Spleen (tissue), 13 donors: ENCODE measurements around the gene ASTN1. TPM values are rescaled to one million over a fixed set of nuclear protein-coding genes. Genes with fewer than 3 reads are reported as not detected.

ENCODE experiments used
- DNase-seq: peaks from one replicate; pipeline ENCODE4 v3.0.0-alpha.2; 2020
- H3K27ac ChIP-seq, 8 donors: fragments of 200-600 bp; sonication (generic) in 7 of 8; 1 replicate in 4 of 8; 2 replicates in 4 of 8; pipeline versions ENCODE4 v1.5.0 to v1.8.0; 2016 to 2021; ENCODE audit warnings: inconsistent platforms in 4 of 8, mild to moderate bottlenecking in 4 of 8, moderate library complexity in 1 of 8
- H3K27me3 ChIP-seq, 7 donors: fragments of 200-600 bp; sonication (generic) in 6 of 7; replicated peaks in 1 of 7; 1 replicate in 4 of 7; 2 replicates in 3 of 7; pipeline versions ENCODE4 v1.5.0 to v1.8.0; 2016 to 2021; ENCODE audit warnings: inconsistent platforms in 3 of 7, mild to moderate bottlenecking in 1 of 7
- H3K36me3 ChIP-seq, 6 donors: fragments of 200-600 bp; sonication (generic) in 5 of 6; 1 replicate in 4 of 6; 2 replicates in 2 of 6; pipeline versions ENCODE4 v1.5.0 to v1.8.0; 2016 to 2021; ENCODE audit warnings: inconsistent platforms in 2 of 6
- H3K4me1 ChIP-seq, 6 donors: fragments of 200-600 bp; sonication (generic) in 5 of 6; 1 replicate in 3 of 6; 2 replicates in 3 of 6; pipeline versions ENCODE4 v1.5.0 to v1.8.0; 2016 to 2021; ENCODE audit warnings: inconsistent platforms in 3 of 6
- H3K4me3 ChIP-seq, 8 donors: fragments of 200-600 bp; sonication (generic) in 7 of 8; 1 replicate in 4 of 8; 2 replicates in 4 of 8; pipeline versions ENCODE4 v1.5.0 to v1.8.0; 2016 to 2021; ENCODE audit warnings: inconsistent platforms in 4 of 8, mild to moderate bottlenecking in 4 of 8, moderate library complexity in 2 of 8
- H3K9me3 ChIP-seq, 8 donors: fragments of 200-600 bp; sonication (generic) in 7 of 8; 1 replicate in 4 of 8; 2 replicates in 4 of 8; pipeline versions ENCODE4 v1.5.0 to v1.8.0; 2016 to 2021; ENCODE audit warnings: inconsistent platforms in 4 of 8
- CTCF ChIP-seq, 11 experiments: fragments of 200-600 bp in 7 of 11; fragments of 450-650 bp in 4 of 11; sonication (generic) in 4 of 11; IDR thresholded peaks in 8 of 11; conservative IDR thresholded peaks in 3 of 11; 1 replicate in 7 of 11; 2 replicates in 4 of 11; pipeline versions ENCODE4 v1.4.0 to v1.8.0; 2016 to 2021; ENCODE audit warnings: antibody characterized with exemption in 11 of 11, inconsistent platforms in 4 of 11, mild to moderate bottlenecking in 1 of 11
- POLR2A ChIP-seq, 3 donors: fragments of 450-650 bp; IDR thresholded peaks; one replicate each; pipeline ENCODE4 v1.5.1; 2017; ENCODE audit warnings: antibody characterized with exemption in 3 of 3, mild to moderate bottlenecking in 1 of 3
- POLR2AphosphoS5 ChIP-seq, 3 donors: sonication (generic); formaldehyde crosslinking; IDR thresholded peaks; one replicate each; pipeline ENCODE4 v1.5.1; 2017; ENCODE audit warnings: antibody characterized with exemption in 3 of 3
- WGBS, 5 donors: extraction: QIAGEN DNeasy Blood & Tissue Kit in 3 of 5; methylation state at CpG; one replicate each; pipeline versions ENCODE4 v1.1.5 to v1.1.7; 2013 to 2018; 5-methylcytosine and 5-hydroxymethylcytosine counted together
- intact Hi-C: fragments of 100-400 bp; cut with DNase I; formaldehyde crosslinking; loops from one replicate; pipeline ENCODE4 v1.15.0; 2023; ENCODE audit warnings: low total_unique reads
- long read RNA-seq, 2 donors: transcript quantifications; one replicate each; lab custom pipeline, GENCODE V29; 2026
- polyA plus RNA-seq, 3 donors: library from polyadenylated mRNA; stranded (reverse); fragments of 200-250 nt; gene quantifications; one replicate each; pipeline ENCODE4 v1.2.1, GENCODE V29; 2013
- total RNA-seq, 7 donors: library from RNA; depleted of rRNA in 3 of 7; stranded (reverse); fragments of >200 nt in 3 of 7; fragmentation: NEBNext Ultra II Directional in 4 of 7; extraction: Animal tissue kit (Norgen Biotek cat#: 25700) in 4 of 7; gene quantifications; one replicate each; pipeline versions ENCODE4 v1.1.0 to v1.2.1, GENCODE V29; 2016 to 2021
- donor health status: healthy with polysubstance abuse.
- donor health status: DM: no; HTN: no; CAD: no; lungs with moderate emphysema.
- donor health status: DM: no; HTN: no; CAD: no.
- donor health status: Bipolar disorder and iron deficiency.
- donor health status: healthy.
- donor health status: DM: no; HTN: no; CAD: no.
- donor health status: DM: yes; HTN: yes; CAD: no.

The ASTN1 gene
- total RNA-seq (1 to 10 TPM; 2.6 to 7.5 (median 5.6) TPM), polyA plus RNA-seq (under 1 TPM; 0.56 to 0.64 (median 0.61) TPM)
- long read RNA-seq, donor 1, partial matches to known transcripts: 6 of 6 reads
- long read RNA-seq, donor 1, other reads (novel, unspliced or antisense): 0 of 6 reads
- long read RNA-seq, donor 2, full-length matches to known transcripts: 3 of 3 reads
- long read RNA-seq, donor 2, partial matches to known transcripts: 0 of 3 reads
- long read RNA-seq, donor 2, other reads (novel, unspliced or antisense): 0 of 3 reads

- Histone ChIP-seq H3K27ac (no peak within 1 kb of the TSS), H3K4me1 (peaks cover 0 to 9% (median 0%) of the 10 kb centered on the region in 6 donors), H3K27me3 (peaks cover 0 to 62% (median 26%) of the 10 kb centered on the region in 7 donors), H3K4me3 (peak within 1 kb of the TSS; percentile 18 to 66 (median 31)), H3K9me3 (no peaks in the 10 kb centered on the region), H3K36me3 (no peaks in the 10 kb centered on the region)
- 2 to 3% (median 3%) methylated on average over 33 to 49 of the region's 49 CpGs for WGBS, 5 donors
- no peak for DNase-seq
- TF ChIP-seq POLR2AphosphoS5 (IDR thresholded peaks at IDR 0.05) (no peak), POLR2A (IDR thresholded peaks at IDR 0.05) (no peak), CTCF (IDR thresholded peaks at IDR 0.05 in 8 of 11, conservative IDR thresholded peaks at IDR 0.05 in 3 of 11) (no peak)
- intact Hi-C loops: no loop called here
These were observed at the start of gene ASTN1 for GRCh38 chr1:177164380-177165068. TSS of gene ASTN1 (minus strand) at chr1:177164712. CDS start at chr1:177164676, 36 bp downstream.

- Histone ChIP-seq H3K9me3 (peaks cover 0 to 6% (median 4%) of the 10 kb centered on the region in 8 donors), H3K4me3 (no peak overlapping the region), H3K36me3 (no peaks in the 10 kb centered on the region), H3K4me1 (peaks cover 0 to 19% (median 1%) of the 10 kb centered on the region in 6 donors), H3K27me3 (no peaks in the 10 kb centered on the region), H3K27ac (peak overlapping the region in 7 of 8 donors; percentile 34 to 68 (median 47))
- intact Hi-C loops: no loop called here
- 42 to 54% (median 43%) methylated on average over 4 of the region's 4 CpGs for WGBS, 5 donors
- DNase-seq: no peak
- TF ChIP-seq POLR2A (IDR thresholded peaks at IDR 0.05) (no peak), POLR2AphosphoS5 (IDR thresholded peaks at IDR 0.05) (peak in 1 of 3 donors; percentile 70), CTCF (IDR thresholded peaks at IDR 0.05 in 8 of 11, conservative IDR thresholded peaks at IDR 0.05 in 3 of 11) (no peak)
These were observed 46.7 kb upstream of the ASTN1 start for GRCh38 chr1:177211231-177211630.

GRCh38 chr1:177210071-177210470 lies 45.6 kb upstream of the ASTN1 start:
- peaks cover 0 to 19% (median 1%) of the 10 kb centered on the region in 6 donors for H3K4me1 ChIP-seq
- H3K9me3 ChIP-seq: no peaks in the 10 kb centered on the region
- no peak for DNase-seq
- no peak for TF ChIP-seq POLR2A (IDR thresholded peaks at IDR 0.05)
- TF ChIP-seq POLR2AphosphoS5 (IDR thresholded peaks at IDR 0.05): no peak
- TF ChIP-seq CTCF (IDR thresholded peaks at IDR 0.05 in 8 of 11, conservative IDR thresholded peaks at IDR 0.05 in 3 of 11): no peak
- H3K27me3 ChIP-seq: no peaks in the 10 kb centered on the region
- intact Hi-C loops: no loop called here
- H3K36me3 ChIP-seq: no peaks in the 10 kb centered on the region
- peak overlapping the region in 5 of 8 donors; percentile 34 to 62 (median 46) for H3K27ac ChIP-seq
- H3K4me3 ChIP-seq: no peak overlapping the region

- intact Hi-C loops: no loop called here
- H3K27me3 ChIP-seq: no peaks in the 10 kb centered on the region
- no peak overlapping the region for H3K4me3 ChIP-seq
- no peaks in the 10 kb centered on the region for H3K36me3 ChIP-seq
- H3K27ac ChIP-seq: peak overlapping the region in 7 of 8 donors; percentile 1 to 62 (median 44)
- no peak for TF ChIP-seq CTCF (IDR thresholded peaks at IDR 0.05 in 8 of 11, conservative IDR thresholded peaks at IDR 0.05 in 3 of 11)
- no peak for TF ChIP-seq POLR2A (IDR thresholded peaks at IDR 0.05)
- TF ChIP-seq POLR2AphosphoS5 (IDR thresholded peaks at IDR 0.05): peak in 2 of 3 donors; percentile 56 to 78
- DNase-seq: peak; percentile 67
- 61 to 78% (median 68%) methylated on average over 3 of the region's 3 CpGs for WGBS, 5 donors
- H3K4me1 ChIP-seq: peaks cover 0 to 19% (median 1%) of the 10 kb centered on the region in 6 donors
- no peaks in the 10 kb centered on the region for H3K9me3 ChIP-seq
These were observed 44.8 kb upstream of the ASTN1 start for GRCh38 chr1:177209357-177209756.
